GM18858 (cell line): ENCODE results near the gene HMCN2.
"Not testable (repeated sequence)": the region's sequence is repeated elsewhere in the genome, so short reads cannot be mapped to it uniquely, and the experiment has no call there.

Experiments used
- ATAC-seq: cut with Tn5 transposase; IDR thresholded peaks from one replicate; pipeline ENCODE4 v1.9.1; 2021; ENCODE audit not compliant: unreplicated experiment

The HMCN2 gene

GRCh38 chr9:130428086-130428665 is 162.6 kb downstream of the HMCN2 start:
- ATAC-seq, result no peak

- ATAC-seq, result no peak
These were observed 163.8 kb downstream of the HMCN2 start for GRCh38 chr9:130429381-130429780.

- no peak for ATAC-seq
These were observed 164.3 kb downstream of the HMCN2 start for GRCh38 chr9:130429831-130430230.

- ATAC-seq, result no peak
These were observed 164.7 kb downstream of the HMCN2 start for GRCh38 chr9:130430232-130430631.

GRCh38 chr9:130430734-130431535 is 165.4 kb downstream of the HMCN2 start:
- ATAC-seq, result no peak

DNA sequence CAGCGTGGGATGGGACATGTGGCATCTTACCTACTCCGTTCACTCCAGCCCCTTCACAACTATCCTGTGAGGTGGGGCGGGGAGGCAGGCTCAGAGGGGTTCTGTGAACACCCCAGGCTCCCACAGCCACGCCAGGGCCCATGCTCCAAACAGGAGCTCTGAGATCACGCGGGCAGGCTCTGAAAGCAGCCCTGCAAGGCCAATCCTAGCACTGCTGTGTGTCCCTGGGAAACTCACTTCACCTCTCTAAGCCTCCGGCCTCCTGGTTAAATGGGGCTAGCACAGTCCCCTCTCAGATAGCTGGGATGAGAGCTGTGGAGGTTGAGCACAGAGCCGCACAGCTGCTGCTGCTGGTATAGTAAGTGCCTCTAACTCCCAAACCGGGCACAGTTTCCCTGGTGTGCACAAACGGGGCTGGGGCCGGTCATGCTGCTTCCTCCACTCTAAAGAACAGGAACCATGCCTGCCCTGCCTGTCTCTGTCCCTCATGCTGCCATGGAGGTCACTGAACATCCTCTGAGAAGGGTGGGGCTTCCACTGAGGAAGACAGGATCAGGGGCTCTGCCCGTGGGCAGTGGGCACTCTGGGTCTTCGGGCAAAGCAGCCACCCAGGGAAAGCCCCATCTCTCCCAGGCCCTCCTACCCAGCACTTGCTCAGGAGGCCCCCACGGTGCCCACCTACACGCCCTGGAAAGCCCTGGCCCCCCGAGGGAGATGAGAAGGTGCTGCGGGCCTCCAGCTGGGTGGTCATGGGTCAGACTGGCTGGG is 166.2 kb downstream of the HMCN2 start:
- no peak for ATAC-seq

DNA sequence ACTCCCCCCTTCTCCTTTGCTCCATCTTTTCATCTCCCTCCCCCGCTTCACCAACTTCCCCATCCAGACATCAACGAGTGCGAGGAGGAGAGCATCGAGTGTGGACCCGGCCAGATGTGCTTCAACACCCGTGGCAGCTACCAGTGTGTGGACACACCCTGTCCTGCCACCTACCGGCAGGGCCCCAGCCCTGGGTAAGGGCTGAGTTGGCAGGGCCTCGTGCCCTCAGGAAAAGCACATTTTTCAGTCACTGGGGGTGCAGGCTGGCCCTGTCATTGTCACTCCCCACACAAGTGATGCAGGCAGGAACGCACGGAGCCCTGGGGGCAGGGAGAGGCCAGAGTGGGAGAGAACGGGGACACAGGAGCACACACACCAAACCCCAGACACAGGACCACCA is 166.8 kb downstream of the HMCN2 start:
- ATAC-seq, result no peak

DNA sequence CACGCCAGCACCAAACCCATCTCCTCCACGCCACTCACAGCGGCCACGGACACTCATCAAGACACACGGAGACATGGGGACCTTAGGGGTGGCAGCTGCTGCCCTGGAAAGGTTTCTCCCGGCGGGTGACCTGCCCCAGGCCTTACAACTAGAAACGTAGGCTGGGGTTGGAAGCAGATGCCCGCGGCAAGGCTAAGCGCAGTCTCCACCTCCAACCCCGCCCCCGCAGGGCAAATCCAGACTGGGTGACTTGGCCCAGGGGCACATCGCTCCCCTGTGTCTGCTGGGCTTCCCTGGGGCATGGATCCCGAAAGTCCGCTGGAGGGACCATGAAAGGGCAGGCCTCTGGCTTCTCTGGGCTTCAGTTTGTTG is 167.2 kb downstream of the HMCN2 start:
- ATAC-seq, result no peak

- no peak for ATAC-seq
These were observed 167.8 kb downstream of the HMCN2 start for GRCh38 chr9:130433168-130433946.

- ATAC-seq, result no peak
These were observed 168.3 kb downstream of the HMCN2 start for GRCh38 chr9:130433947-130434262.

- not testable (repeated sequence) for ATAC-seq
These were observed 169.1 kb downstream of the HMCN2 start for GRCh38 chr9:130434656-130435055.

GRCh38 chr9:130437011-130437789 is 171.6 kb downstream of the HMCN2 start:
- ATAC-seq, result no peak

- ATAC-seq, result no peak
These were observed 172.9 kb downstream of the HMCN2 start for GRCh38 chr9:130438382-130438981.

DNA sequence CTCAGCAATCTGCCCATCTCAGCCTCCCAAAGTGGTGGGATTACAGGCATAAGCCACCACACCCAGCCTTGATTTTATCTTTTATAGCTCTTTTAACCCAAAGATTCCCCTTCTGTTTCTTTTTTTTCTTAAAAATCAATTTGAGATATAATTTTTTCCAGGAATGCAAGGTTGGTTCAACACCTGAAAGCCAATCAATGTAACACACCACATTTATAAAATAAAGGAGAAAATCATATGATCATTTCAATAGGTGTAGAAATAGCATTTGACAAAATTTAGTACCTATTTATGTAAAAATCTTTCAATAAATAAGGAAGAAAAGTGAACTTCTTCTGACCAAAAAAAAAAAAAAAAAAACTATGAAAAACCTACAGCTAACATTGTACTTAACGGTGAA is 175.5 kb downstream of the HMCN2 start:
- no peak for ATAC-seq

DNA sequence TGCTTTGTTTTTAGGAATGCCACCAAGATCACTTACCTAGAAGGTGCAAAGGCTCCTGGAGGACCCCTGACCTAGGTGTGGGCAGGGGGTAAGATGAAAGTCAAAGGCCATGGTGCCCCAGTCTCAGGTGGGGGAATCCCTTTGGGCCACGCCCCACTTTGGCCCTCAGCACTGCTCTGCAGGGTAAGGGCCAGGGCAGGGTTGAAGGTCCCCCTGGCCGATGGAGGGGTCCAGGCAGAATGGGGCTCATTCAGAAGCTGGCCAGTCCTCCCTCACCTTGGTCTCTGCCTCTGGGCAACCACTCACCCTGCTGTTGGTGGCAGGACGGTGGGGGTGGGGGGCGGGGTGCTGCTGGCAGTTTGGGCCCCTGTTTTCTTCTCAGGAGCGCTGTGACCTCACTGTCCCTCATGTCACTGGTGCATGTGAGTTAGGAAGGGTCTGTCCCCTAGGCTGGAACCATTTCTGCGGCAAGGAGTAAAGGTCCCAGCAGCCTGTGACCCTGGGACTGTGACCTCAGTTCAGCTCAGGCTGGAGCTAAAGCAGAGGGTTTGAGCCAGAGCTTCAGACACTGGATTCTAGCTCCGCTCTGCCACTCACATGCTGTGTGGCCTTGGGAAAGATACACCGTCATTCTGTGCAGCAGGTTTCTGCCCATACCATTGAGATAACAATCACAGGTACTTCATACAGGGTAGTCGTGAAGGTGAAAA is 177.3 kb downstream of the HMCN2 start:
- ATAC-seq, result no peak

DNA sequence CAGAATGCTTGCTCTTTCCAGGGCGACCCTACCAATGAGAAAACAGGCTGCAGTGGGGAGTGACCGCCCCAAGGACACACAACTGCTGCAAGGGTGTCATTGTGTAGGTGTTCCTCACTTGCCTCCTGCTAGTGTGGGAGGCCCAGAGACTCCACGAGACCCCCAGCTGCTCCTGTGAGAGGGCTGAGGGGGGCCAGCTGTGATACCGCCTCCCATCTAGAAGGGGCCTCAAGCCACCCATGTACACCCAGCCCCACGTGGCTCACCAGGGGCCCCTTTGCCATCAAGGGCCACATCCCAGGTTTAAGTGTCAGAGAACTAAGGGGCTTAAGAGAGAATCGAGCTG is 177.9 kb downstream of the HMCN2 start:
- no peak for ATAC-seq

GRCh38 chr9:130443840-130444492 is 178.4 kb downstream of the HMCN2 start:
- ATAC-seq, result no peak

DNA sequence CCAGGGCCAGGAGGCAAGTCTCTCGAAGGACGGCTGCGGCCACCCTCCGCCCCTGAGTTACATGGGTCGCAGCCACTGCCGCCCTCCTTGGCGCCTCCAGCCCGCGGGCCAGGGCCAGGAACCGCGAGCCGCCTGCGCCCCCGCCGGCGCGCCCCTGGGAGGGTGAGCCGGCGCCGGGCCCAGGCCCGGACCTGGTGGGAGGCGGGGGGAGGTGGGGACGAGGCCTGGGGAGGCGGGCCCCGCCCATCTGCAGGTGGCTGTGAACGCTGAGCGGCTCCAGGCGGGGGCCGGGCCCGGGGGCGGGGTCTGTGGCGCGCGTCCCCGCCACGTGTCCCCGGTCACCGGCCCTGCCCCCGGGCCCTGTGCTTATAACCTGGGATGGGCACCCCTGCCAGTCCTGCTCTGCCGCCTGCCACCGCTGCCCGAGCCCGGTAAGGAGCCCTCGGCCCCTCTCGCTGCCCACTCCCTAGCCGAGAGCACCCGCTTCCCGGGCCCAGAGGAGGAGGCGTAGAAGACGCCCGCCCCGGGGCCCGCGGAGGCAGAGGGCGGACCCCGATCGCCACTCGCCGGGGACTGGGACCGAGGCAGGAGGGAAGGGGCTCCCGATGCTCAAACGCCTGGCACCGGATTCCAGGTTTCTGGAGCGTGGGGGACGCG is 179.1 kb downstream of the HMCN2 start, which contains the start of gene ASS1:
Gene ASS1 (plus strand): TSS at position 397 of the 657 bp plus-strand sequence. CDS start 7,268 bp downstream, outside the sequence.
- no peak for ATAC-seq
